ENCODE measurements around the gene CTDP1. TPM values are rescaled to one million over a fixed set of nuclear protein-coding genes. Genes with fewer than 3 reads are reported as not detected.

CTDP1 gene
- total RNA-seq, 1 donor from 2014 or later = 23.1 TPM

GRCh38 chr18:79741362-79741700, 61.7 kb downstream of the CTDP1 start:
- TF ChIP-seq, protein P1, sequence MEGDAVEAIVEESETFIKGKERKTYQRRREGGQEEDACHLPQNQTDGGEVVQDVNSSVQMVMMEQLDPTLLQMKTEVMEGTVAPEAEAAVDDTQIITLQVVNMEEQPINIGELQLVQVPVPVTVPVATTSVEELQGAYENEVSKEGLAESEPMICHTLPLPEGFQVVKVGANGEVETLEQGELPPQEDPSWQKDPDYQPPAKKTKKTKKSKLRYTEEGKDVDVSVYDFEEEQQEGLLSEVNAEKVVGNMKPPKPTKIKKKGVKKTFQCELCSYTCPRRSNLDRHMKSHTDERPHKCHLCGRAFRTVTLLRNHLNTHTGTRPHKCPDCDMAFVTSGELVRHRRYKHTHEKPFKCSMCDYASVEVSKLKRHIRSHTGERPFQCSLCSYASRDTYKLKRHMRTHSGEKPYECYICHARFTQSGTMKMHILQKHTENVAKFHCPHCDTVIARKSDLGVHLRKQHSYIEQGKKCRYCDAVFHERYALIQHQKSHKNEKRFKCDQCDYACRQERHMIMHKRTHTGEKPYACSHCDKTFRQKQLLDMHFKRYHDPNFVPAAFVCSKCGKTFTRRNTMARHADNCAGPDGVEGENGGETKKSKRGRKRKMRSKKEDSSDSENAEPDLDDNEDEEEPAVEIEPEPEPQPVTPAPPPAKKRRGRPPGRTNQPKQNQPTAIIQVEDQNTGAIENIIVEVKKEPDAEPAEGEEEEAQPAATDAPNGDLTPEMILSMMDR (IDR thresholded peaks at IDR 0.05) = no peak
- H3K4me1 Mint-ChIP-seq (ENCODE audit: unreplicated experiment) = no peaks in the 10 kb centered on the region
- no peaks in the 10 kb centered on the region for H3K27me3 Mint-ChIP-seq (ENCODE audit: unreplicated experiment)
- no peak overlapping the region for H3K4me3 Mint-ChIP-seq (ENCODE audit: unreplicated experiment)
- H3K27ac Mint-ChIP-seq (ENCODE audit: unreplicated experiment) = no peak overlapping the region
- no peaks in the 10 kb centered on the region for H3K9me3 Mint-ChIP-seq (ENCODE audit: unreplicated experiment)
- no peak for DNase-seq (ENCODE audit: extremely low spot score, unreplicated experiment)
- H3K36me3 Mint-ChIP-seq (ENCODE audit: unreplicated experiment) = peaks cover 44% of the 10 kb centered on the region

DNA sequence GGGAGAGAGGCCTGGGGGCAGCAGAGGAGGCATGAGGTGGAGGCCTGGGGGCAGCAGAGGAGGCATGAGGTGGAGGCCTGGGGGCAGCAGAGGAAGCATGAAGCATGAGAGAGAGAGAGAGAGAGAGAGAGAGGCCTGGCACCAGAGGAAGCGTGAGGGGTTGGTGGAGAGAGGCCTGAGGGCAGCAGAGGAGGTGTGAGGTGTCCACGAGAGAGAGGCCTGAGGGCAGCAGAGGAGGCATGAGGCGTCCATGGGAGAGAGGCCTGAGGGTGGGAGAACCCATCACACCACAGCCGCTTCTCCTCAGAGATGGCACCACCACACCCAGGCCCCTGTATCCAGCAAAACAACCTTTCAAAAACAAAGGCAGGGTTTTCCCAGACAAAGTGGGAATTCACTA, 62.5 kb downstream of the CTDP1 start:
- Mint-ChIP-seq H3K27me3 (ENCODE audit: unreplicated experiment) (no peaks in the 10 kb centered on the region), H3K27ac (ENCODE audit: unreplicated experiment) (no peak overlapping the region), H3K36me3 (ENCODE audit: unreplicated experiment) (peaks cover 44% of the 10 kb centered on the region), H3K4me3 (ENCODE audit: unreplicated experiment) (no peak overlapping the region), H3K9me3 (ENCODE audit: unreplicated experiment) (no peaks in the 10 kb centered on the region), H3K4me1 (ENCODE audit: unreplicated experiment) (no peaks in the 10 kb centered on the region)
- TF ChIP-seq, protein P1 (IDR thresholded peaks at IDR 0.05) = no peak
- no peak for DNase-seq (ENCODE audit: extremely low spot score, unreplicated experiment)

DNA sequence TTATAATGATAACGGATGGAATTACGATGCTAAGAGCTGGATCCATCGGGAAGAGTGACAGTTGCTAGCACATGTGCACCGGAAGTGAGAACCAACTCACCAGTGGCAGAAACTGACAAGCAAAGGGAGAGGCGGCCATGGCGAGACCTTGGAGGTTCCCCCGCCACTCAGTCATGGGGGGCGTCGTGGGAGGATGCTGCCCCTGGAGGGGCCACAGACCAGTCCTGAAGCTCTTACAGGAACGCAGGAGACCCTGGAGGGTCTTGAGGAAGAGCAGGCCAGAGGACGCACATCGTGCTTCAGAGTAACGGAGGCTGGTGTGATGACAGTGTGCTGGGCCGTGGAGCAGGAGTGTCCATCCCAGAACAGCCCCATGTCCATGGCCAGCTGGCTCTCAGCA, 65.0 kb downstream of the CTDP1 start:
- Mint-ChIP-seq H3K9me3 (ENCODE audit: unreplicated experiment) (no peaks in the 10 kb centered on the region), H3K27me3 (ENCODE audit: unreplicated experiment) (no peaks in the 10 kb centered on the region), H3K4me1 (ENCODE audit: unreplicated experiment) (no peaks in the 10 kb centered on the region), H3K27ac (ENCODE audit: unreplicated experiment) (no peak overlapping the region), H3K36me3 (ENCODE audit: unreplicated experiment) (peaks cover 25% of the 10 kb centered on the region), H3K4me3 (ENCODE audit: unreplicated experiment) (no peak overlapping the region)
- DNase-seq (ENCODE audit: extremely low spot score, unreplicated experiment) = no peak
- TF ChIP-seq, protein P1 (IDR thresholded peaks at IDR 0.05) = no peak

- H3K36me3 Mint-ChIP-seq (ENCODE audit: unreplicated experiment) = peaks cover 14% of the 10 kb centered on the region
- H3K27me3 Mint-ChIP-seq (ENCODE audit: unreplicated experiment) = no peaks in the 10 kb centered on the region
Measured at GRCh38 chr18:79746730-79747129, 67.1 kb downstream of the CTDP1 start.

DNA sequence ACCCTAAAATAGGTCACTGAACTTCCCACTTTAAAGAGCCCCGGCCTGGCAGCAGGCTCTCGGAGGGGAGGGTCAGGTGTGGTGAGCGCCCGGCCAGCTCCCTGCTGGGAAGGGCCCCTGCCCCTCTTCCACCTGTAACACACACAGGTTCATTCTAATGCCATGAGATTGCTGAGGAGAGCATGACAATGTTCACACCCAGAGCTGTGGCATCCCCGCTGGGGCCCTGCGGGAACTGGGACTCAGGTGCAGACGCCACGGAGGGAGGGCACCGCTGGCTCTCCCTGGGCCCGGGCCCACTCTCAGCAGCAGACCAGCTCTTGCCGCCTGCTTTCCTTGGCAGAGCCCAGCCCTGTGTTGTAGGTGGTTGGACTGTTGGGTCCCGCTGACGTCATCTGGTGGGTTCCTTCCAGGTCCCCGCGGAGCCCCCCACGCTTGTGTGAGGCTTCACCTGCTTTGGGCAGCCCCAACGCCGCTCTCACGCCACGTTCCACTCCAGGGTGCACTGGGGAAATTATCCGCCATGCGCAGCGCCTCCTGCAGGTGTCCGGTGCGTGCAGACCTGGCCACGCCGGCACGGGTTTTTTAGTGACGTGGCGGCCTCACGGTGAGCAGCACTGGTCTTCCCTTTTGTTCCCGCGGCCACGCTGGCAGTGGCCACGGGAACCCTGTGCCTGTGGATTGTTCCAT, 67.7 kb downstream of the CTDP1 start:
- Mint-ChIP-seq H3K27me3 (ENCODE audit: unreplicated experiment) (no peaks in the 10 kb centered on the region), H3K9me3 (ENCODE audit: unreplicated experiment) (no peaks in the 10 kb centered on the region), H3K4me3 (ENCODE audit: unreplicated experiment) (no peak overlapping the region), H3K4me1 (ENCODE audit: unreplicated experiment) (no peaks in the 10 kb centered on the region), H3K27ac (ENCODE audit: unreplicated experiment) (no peak overlapping the region), H3K36me3 (ENCODE audit: unreplicated experiment) (peaks cover 10% of the 10 kb centered on the region)
- TF ChIP-seq, protein P1 (IDR thresholded peaks at IDR 0.05) = no peak
- DNase-seq (ENCODE audit: extremely low spot score, unreplicated experiment) = no peak

More at GRCh38 chr18:79746730-79747129, 67.1 kb downstream of the CTDP1 start:
- Mint-ChIP-seq H3K4me1 (ENCODE audit: unreplicated experiment) (no peaks in the 10 kb centered on the region), H3K27ac (ENCODE audit: unreplicated experiment) (no peak overlapping the region), H3K4me3 (ENCODE audit: unreplicated experiment) (no peak overlapping the region), H3K9me3 (ENCODE audit: unreplicated experiment) (no peaks in the 10 kb centered on the region)
- TF ChIP-seq, protein P1 (IDR thresholded peaks at IDR 0.05) = no peak
- DNase-seq (ENCODE audit: extremely low spot score, unreplicated experiment) = no peak

Data from osteocyte (in vitro differentiated cells).